Heart left ventricle (tissue), 13 donors: ENCODE data around the gene KIDINS220.

Experiments used
- POLR2A ChIP-seq, 2 donors: fragments of 450-650 bp; IDR thresholded peaks; one replicate each; pipeline ENCODE4 v1.6.1; 2017; ENCODE audit warnings: antibody characterized with exemption in 2 of 2, mild to moderate bottlenecking in 2 of 2, moderate library complexity in 2 of 2
- TF ChIP-seq, protein P1 (sequence below), 12 donors: fragments of 200-600 bp; sonication (generic) in 4 of 12; IDR thresholded peaks; one replicate each; pipeline versions ENCODE4 v1.5.0 to v1.8.0; 2018 to 2022; ENCODE audit warnings: antibody characterized with exemption in 12 of 12, mild to moderate bottlenecking in 5 of 12
- donor health status: ischemic (EF 13 %, LVEDD 7.1; RV severe dilation, severe dysfunction).
- donor health status: DM: no; HTN: yes; CAD: no.
- donor health status: DM: no; HTN: no; CAD: no.
- donor health status: ischemic (EF 25% LVEDD 6.9; RV normal size, moderate dysfunction).
- donor health status: ischemic (EF 25% LVEDD 5.7; RV mildly dilated, moderate dysfunction).
- donor health status: ischemic (EF 35%, LVEDD 5.7; RV mildly dilated, moderate dysfunction).
- donor health status: nonischemic (EF 11% LVEDD 7.7; RV severe dilation, severe dysfunction).
- donor health status: DM: yes; HTN: yes; CAD: no.
- donor health status: PGD.
- donor health status: ischemic (EF 29% LVEDD 5.4; RV normal size, mild dysfunction).
- donor health status: nonischemic (EF 23%, LVEDD 6.1; RV moderate dilation, normal function).

DNA sequence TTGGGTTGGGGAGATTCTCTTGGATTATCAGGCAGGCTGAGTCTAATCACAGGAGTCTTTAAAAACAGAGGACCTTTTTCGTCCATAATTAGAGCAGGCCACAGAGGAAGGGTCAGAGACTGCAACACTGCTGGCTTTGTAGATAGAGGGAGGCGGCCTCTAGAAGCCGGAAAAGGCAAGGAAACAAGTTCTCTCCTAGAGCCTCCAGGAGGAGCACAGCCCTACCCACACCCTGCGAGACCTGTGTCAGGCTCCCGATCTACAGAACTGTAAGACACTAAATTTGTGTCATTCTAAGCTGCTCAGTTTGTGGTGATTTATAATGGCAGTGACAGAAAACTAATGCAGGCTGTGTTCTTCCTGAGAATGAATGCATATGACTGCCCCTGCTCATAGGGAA, 140.2 kb downstream of the KIDINS220 start:
- TF ChIP-seq, protein P1, sequence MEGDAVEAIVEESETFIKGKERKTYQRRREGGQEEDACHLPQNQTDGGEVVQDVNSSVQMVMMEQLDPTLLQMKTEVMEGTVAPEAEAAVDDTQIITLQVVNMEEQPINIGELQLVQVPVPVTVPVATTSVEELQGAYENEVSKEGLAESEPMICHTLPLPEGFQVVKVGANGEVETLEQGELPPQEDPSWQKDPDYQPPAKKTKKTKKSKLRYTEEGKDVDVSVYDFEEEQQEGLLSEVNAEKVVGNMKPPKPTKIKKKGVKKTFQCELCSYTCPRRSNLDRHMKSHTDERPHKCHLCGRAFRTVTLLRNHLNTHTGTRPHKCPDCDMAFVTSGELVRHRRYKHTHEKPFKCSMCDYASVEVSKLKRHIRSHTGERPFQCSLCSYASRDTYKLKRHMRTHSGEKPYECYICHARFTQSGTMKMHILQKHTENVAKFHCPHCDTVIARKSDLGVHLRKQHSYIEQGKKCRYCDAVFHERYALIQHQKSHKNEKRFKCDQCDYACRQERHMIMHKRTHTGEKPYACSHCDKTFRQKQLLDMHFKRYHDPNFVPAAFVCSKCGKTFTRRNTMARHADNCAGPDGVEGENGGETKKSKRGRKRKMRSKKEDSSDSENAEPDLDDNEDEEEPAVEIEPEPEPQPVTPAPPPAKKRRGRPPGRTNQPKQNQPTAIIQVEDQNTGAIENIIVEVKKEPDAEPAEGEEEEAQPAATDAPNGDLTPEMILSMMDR (IDR thresholded peaks at IDR 0.05): no peak
- TF ChIP-seq POLR2A (IDR thresholded peaks at IDR 0.05): no peak
